GM13976 (cell line): ENCODE measurements around the gene BMP7.
"Not testable (repeated sequence)": the region's sequence is repeated elsewhere in the genome, so short reads cannot be mapped to it uniquely, and the experiment has no call there.

Experiments used
- DNase-seq: peaks from one replicate; pipeline ENCODE4 v3.0.0; 2012; ENCODE audit warnings: low spot score
- in situ Hi-C: fragments of 300-500 bp; cut with MboI; formaldehyde crosslinking; loops from one replicate; pipeline ENCODE4 v1.12.0; 2022; ENCODE audit warnings: low sequenced_read_pairs, mixed read lengths, inconsistent platforms; ENCODE audit not compliant: unreplicated experiment
- TF ChIP-seq, protein P1 (sequence below): IDR thresholded peaks from 2 replicates; pipeline ENCODE4 v1.5.1; 2012; ENCODE audit warnings: borderline replicate concordance, mild to moderate bottlenecking; ENCODE audit not compliant: insufficient read depth; ENCODE audit errors: extremely low read depth, missing control alignments, control extremely low read depth

Gene BMP7

DNA sequence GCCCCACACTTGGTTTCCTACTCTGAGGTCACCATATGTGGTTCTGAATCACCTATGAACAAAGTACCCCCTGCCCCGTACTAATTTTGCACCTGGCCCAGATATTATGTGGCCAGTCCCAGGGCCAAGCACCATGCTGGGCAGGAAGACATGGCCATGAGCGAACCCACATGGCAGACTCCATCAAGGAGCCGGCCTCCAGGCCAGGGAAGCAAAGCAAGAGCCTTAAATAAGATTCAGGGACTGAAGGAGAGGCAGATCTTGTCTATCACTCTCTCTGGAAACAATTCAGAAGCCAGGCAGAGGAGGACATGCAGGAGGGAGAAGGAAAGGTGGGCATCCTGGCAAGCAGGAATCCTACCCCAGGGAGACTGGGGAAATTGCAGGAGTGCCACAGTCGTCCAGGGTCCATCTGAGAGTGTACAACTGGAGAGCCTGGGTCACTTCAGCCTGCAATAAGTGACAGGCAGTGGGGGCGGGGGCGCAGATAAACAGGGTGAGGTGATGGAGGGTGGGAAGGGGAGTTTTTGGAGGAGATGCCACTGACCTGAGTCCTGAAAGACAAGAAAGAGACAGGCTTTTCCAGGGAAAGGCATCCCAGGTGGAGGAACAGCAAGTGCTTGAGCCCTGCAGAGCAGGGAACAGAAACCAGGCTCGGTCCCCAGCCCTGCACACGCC is 2.1 kb upstream of the BMP7 start:
- DNase-seq = no peak

DNA sequence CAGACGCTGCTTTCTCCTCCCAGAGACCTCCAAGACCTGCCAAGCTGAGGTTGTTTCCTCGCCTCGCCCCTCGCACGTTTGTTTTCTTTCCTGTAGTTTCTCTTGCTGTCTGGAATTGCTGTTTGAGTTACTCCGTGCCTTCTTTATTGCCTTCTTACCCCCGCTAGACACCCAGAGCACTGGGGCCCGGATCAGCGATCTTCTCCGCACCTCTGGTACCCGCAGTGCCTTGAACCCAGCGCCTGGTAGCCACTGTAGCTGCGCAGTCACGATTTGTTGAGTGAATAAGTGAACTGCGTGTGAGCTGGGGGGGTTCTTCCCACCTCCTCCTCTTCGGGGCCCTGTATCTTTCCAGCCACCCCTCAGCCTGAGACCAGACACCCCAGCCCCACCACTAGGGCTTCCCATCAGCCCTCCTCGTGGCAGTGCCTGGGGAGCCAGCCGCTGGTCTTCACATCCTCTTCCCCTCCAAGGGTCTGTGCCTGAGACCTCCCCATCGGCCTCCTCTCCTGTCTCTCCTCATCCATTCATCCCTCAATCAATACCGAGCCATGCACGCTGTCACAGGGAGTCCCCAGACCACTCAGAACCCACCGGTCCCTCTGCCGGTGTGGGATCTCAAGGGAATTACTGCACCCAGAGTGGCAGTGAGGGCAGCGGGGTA is 849 bp upstream of the BMP7 start:
- in situ Hi-C loops = no loop called here
- DNase-seq = no peak
- TF ChIP-seq, protein P1, sequence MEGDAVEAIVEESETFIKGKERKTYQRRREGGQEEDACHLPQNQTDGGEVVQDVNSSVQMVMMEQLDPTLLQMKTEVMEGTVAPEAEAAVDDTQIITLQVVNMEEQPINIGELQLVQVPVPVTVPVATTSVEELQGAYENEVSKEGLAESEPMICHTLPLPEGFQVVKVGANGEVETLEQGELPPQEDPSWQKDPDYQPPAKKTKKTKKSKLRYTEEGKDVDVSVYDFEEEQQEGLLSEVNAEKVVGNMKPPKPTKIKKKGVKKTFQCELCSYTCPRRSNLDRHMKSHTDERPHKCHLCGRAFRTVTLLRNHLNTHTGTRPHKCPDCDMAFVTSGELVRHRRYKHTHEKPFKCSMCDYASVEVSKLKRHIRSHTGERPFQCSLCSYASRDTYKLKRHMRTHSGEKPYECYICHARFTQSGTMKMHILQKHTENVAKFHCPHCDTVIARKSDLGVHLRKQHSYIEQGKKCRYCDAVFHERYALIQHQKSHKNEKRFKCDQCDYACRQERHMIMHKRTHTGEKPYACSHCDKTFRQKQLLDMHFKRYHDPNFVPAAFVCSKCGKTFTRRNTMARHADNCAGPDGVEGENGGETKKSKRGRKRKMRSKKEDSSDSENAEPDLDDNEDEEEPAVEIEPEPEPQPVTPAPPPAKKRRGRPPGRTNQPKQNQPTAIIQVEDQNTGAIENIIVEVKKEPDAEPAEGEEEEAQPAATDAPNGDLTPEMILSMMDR = no peak

More for the DNA sequence above, 2.1 kb upstream of the BMP7 start:
- in situ Hi-C loops = no loop called here
- TF ChIP-seq, protein P1 = no peak

DNA sequence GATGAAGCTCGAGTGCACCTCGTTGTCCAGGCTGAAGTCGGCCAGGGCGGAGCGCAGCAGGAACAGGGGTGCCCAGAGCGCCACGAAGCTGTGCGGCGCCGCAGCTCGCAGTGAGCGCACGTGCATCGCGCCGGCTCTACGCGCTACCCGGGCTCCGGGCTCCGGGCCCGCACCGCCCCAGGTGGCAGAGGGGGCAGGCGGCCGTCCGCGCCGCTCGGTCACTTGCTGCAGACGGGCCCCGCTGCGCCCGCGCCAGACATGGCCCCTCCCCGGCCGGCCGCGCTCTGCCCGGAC is 497 bp downstream of the BMP7 start:
- TF ChIP-seq, protein P1 = no peak
- DNase-seq = no peak
- in situ Hi-C loops = no loop called here

DNA sequence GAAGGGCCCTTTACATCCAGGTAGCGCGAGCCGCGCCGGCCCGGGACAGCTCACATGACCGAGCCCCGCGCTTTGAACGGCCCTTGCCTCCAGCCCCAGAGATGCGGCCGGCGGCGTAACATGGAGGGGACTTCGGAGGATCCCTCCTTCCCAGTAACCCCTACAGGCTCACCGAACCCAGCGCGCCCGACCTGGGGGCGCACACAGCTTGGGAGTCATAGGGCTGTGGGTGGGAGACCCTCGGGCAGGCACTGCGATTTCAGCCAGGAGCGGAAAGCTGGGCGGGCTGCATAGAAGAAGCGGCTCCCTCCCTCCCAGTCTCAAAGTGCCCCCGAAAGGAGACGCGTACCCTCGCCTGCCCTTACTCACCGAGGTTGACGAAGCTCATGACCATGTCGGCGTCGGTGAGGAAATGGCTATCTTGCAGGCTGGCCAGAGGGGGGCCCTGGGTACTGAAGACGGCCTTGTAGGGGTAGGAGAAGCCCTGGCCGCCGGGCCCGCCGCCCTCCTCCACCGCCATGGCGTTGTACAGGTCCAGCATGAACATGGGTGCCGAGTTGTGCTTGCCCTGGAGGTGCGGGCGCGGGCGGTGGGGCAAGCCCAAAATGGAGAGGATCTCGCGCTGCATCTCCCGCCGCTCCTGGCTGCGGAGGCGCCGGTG is 975 bp downstream of the BMP7 start:
- in situ Hi-C loops = no loop called here
- no peak for DNase-seq

DNA sequence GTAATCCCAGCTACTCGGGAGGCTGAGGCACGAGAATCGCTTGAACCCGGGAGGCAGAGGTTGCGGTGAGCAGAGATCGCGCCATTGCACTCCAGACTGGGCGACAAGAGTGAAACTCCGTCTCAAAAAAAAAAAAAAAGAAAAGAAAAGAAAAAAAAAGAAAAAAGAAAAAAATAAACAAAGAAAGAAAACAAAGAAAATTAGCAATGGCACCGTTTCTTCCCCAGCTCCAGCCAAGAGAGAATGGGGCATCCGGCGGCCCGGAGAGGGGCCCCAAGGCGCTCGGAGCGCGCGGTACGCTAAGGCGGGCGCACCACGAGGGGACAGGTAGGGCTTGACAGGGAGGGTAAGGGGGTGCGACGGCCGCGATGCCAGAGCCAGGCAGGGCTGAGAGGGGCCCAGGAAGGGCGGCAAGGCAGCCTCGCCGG is 1.5 kb downstream of the BMP7 start:
- DNase-seq, in situ Hi-C loops: not testable (repeated sequence)

More for the DNA sequence above, 975 bp downstream of the BMP7 start:
- TF ChIP-seq, protein P1 = no peak

DNA sequence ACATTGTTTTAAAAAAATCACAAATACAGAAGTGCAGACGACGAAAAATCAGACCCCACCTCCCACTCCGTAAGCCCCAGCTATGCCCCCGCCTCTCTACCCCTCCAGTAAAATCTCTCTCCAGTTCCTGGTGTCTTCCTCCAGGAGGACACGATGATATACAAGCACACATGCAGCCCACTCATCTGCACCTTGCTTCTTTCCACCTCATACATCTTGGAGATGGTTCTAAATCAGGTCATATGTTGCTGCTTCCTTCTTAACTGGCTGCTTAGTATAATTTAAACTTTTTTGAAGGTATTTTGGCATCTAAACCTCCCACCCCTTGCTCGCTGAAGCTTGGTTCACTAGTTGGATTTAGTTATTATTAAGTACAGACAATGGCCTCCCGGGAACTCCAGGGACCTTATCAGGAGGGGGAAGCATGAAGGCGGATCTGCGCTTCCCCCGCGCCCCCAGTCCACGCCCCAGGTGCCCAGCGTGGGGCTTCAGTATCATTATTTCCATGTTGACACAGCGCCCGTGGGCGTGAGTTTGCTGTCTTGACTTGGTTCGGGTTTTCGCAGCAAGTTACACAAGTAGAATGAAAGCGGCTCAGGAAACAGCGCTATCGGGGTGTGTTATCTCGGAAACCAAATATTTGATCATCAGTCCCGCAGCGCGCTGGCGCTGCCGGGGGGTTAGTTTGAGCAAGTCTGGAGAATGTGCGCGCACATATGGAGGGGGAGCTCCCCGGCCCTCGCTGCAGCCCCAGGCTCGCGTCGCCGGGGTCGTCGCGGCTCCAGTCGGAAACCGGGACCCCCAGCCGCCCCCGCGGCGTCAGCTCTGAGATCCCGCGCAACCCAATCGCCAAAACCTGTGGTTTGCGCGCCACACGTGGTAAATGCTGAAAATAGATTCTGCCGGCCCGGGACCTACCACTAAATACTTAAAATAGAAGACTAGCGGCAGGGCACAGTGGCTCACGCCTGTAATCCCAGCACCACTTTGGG is 2.3 kb downstream of the BMP7 start:
- TF ChIP-seq, protein P1 = no peak
- DNase-seq = no peak
- in situ Hi-C loops = no loop called here
